ENCODE measurements around the gene TMEM18.

The TMEM18 gene

DNA sequence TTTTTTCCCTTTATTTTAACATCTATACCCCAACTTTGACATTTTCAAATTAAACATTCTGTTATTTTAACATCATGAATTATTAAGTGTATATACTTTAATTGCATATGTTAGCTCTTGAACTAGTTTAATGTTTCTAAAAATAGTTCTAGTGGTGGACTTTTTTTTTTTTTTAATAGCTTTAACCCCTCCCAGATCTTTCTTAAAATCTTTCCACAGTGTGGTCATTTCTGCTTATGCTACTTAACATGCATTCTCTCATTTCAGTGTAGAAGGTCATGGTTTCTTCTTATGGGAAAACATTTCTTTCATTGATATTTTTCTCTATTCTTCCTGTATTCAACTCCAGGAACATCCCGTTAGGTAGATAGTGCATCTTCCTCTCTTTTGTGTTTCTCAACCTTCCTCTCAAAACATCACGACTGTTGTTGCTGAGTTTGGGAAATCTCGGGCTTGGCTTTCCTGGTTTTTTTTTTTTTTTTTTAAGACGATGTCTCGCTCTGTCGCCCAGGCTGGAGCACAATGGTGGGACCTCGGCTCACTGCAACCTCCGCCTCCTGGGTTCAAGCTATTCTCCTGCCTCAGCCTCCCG is 849 bp upstream of the TMEM18 start:
- peak; percentile 15 for DNase-seq (ENCODE audit: low read depth)
- H3K4me3 ChIP-seq (replicated peaks; ENCODE audit: low read depth, low read length), result peak overlapping the region; percentile 86
- TF ChIP-seq, protein P1, sequence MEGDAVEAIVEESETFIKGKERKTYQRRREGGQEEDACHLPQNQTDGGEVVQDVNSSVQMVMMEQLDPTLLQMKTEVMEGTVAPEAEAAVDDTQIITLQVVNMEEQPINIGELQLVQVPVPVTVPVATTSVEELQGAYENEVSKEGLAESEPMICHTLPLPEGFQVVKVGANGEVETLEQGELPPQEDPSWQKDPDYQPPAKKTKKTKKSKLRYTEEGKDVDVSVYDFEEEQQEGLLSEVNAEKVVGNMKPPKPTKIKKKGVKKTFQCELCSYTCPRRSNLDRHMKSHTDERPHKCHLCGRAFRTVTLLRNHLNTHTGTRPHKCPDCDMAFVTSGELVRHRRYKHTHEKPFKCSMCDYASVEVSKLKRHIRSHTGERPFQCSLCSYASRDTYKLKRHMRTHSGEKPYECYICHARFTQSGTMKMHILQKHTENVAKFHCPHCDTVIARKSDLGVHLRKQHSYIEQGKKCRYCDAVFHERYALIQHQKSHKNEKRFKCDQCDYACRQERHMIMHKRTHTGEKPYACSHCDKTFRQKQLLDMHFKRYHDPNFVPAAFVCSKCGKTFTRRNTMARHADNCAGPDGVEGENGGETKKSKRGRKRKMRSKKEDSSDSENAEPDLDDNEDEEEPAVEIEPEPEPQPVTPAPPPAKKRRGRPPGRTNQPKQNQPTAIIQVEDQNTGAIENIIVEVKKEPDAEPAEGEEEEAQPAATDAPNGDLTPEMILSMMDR (IDR thresholded peaks at IDR 0.05; ENCODE audit: low read length, missing control alignments), result no peak

DNA sequence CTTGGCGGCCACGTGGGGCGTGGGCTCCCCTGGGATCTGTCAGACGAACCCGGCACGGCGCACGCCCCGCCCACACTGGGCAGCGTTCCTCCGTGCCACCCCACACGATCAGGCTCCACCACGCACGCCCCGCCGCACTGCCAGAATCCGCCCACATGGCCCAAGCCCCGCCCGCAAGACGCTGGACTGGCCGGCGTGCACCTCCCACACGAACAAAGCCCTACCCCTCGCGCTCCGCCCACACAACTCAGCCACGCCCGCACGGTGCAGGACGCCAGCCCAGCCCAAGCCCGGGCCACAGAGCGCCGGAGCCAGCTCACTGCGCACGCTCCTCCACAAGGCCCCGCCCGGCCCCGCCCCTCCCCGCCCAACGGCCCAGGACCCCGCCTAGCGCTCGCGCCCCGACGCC is 555 bp downstream of the TMEM18 start:
- DNase-seq (ENCODE audit: low read depth), result peak; percentile 99
- TF ChIP-seq, protein P1 (IDR thresholded peaks at IDR 0.05; ENCODE audit: low read length, missing control alignments), result no peak
- H3K4me3 ChIP-seq (replicated peaks; ENCODE audit: low read depth, low read length), result peak overlapping the region; percentile 70

DNA sequence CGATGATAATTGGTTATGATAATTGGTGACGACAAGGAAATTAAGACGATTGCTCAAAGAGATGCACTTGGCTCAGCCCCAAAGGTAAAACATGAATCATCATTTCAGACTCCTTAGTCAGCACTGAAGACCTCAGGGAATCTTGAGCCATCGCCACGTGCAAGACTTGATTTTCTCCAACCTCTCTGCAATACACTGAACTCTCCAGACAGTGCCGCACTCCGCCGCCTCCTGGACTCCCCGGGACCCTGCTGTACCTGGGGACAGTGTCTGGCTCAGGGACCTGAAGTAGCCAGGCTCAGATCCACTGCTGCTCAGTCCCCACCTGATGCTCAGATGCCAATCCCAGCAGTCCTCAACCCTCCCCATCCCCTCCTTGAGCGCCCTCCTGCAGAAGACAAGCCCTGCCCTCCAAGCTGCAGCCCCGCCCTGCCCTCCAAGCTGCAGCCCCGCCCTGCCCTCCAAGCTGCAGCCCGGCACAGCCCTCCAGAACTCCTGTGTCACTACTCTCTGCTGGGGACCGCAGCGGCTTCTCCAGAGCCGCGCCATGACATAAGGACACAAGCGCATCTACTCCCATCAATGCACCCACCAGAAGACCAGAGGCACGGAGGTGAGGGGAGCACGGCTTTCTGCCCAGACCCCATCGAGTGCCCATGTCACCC is 1.1 kb downstream of the TMEM18 start:
- H3K4me3 ChIP-seq (replicated peaks; ENCODE audit: low read depth, low read length), result peak overlapping the region; percentile 70
- TF ChIP-seq, protein P1 (IDR thresholded peaks at IDR 0.05; ENCODE audit: low read length, missing control alignments), result peak; percentile 32
- peak; percentile 88 for DNase-seq (ENCODE audit: low read depth)

DNA sequence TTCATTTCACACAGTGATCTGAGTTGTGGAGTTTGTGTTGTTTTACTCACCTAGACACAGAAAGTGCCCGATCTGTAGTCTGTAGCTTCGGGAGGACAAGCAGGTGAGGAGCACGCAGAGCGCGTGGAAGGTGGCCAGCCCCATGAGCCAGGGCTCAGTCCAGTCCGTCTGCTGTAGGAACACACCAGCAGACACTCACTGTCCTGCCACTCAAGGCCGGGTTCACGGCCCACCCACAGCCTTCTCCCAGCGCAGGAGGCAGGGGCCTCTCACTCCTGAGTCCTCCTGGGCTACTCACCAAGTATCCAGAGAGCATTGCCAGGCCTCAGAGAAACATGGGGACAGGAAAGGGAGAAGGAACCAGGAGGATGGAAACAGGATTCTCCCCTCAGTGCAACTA is 1.7 kb downstream of the TMEM18 start:
- TF ChIP-seq, protein P1 (IDR thresholded peaks at IDR 0.05; ENCODE audit: low read length, missing control alignments), result no peak
- H3K4me3 ChIP-seq (replicated peaks; ENCODE audit: low read depth, low read length), result no peak overlapping the region
- DNase-seq (ENCODE audit: low read depth), result no peak

DNA sequence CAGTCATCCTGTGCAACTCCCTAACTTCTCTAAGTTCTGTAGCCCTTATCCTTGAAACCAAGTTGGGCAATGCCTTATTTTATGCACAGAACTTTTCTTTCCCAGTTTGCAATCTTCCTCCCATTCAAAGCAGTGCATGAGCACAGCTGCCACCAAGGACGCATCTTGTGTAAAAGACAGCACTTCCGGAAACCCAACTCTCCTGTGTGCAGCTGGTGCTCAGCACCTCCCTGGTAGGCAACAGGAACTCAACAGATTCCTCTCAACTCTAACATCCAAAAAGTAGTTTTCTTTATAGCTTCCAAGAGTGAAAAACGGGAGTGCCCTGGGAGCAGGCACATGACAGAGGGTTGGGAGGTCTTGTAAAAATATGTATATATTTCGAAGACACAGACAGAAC is 2.2 kb downstream of the TMEM18 start:
- TF ChIP-seq, protein P1 (IDR thresholded peaks at IDR 0.05; ENCODE audit: low read length, missing control alignments), result no peak
- DNase-seq (ENCODE audit: low read depth), result no peak
- H3K4me3 ChIP-seq (replicated peaks; ENCODE audit: low read depth, low read length), result no peak overlapping the region

DNA sequence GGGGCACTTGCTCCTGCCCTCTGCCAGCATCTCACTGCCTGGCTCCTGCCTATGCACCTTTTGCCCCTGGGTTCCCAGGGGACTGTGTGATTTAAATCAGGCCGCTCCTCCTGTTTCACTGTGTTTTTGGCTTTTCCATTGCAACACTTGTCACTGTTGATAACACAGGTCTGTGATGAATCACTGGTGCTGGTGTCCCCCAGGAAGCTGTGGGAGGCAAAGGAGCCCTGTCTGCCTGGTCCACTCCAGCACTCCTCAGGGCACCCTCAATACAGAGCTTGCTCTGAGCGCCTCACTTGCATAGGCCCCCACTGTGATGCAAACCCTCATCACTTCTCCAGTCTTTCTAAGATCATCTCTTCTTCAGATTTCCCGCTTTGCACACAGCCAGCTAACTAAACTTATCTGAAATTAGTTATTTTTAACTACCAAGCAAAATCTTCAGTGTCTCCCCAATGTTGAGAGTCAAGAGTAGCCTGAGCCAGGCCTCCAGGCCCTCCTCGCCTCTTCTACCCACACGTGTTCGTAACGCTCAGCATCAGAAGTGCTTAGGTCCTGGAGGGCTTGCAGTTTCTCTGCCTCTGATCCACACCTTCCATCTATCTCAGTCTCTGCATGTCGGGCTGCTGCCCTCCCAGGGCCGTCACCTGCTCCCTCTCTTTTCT is 2.8 kb downstream of the TMEM18 start:
- peak; percentile 22 for DNase-seq (ENCODE audit: low read depth)
- H3K4me3 ChIP-seq (replicated peaks; ENCODE audit: low read depth, low read length), result no peak overlapping the region
- TF ChIP-seq, protein P1 (IDR thresholded peaks at IDR 0.05; ENCODE audit: low read length, missing control alignments), result no peak
